SK-N-SH (cell line): Measurements from ENCODE around the gene TNPO1. TPM values are rescaled to one million over a fixed set of nuclear protein-coding genes. Genes with fewer than 3 reads are reported as not detected.

Experiments
- CTCF ChIA-PET: fragments of 300-600, 350-600 bp; formaldehyde crosslinking; extraction: SDS; loops from one replicate; lab custom pipeline; 2021; lab: Yijun Ruan, JAX
- POLR2A ChIA-PET: fragments of 350-600 bp; sonication (Branson Sonifier 250); formaldehyde crosslinking; extraction: SDS; loops from one replicate; lab custom pipeline; 2020; ENCODE audit warnings: antibody characterized with exemption, inconsistent platforms; lab: Yijun Ruan, JAX
- DNase-seq: peaks from one replicate; pipeline ENCODE4 v3.0.0; 2012
- H2AFZ ChIP-seq: fragments of 200-600 bp; sonication (generic); 2 replicates; pipeline ENCODE4 v1.8.1; 2016; ENCODE audit warnings: antibody characterized with exemption, mild to moderate bottlenecking, low read depth
- H3F3A ChIP-seq: fragments of 200-600 bp; sonication (generic); replicated peaks from 2 replicates; pipeline ENCODE3; 2016; ENCODE audit warnings: antibody characterized with exemption, mild to moderate bottlenecking; ENCODE audit not compliant: insufficient read depth
- H3K27ac ChIP-seq, 2 experiments: fragments of 200-500 bp in 1 of 2; fragments of 200-600 bp in 1 of 2; sonication (Bioruptor generic) in 1 of 2; sonication (generic), shearing (Covaris generic) in 1 of 2; 2 replicates each; pipeline versions ENCODE4 v1.5.1 to v1.6.1; 2014 to 2016; ENCODE audit warnings: low read depth in 2 of 2, inconsistent platforms in 1 of 2, low read length in 1 of 2, mild to moderate bottlenecking in 1 of 2, mixed read lengths in 1 of 2
- H3K27me3 ChIP-seq: fragments of 200-600 bp; sonication (generic), shearing (Covaris generic); 2 replicates; pipeline ENCODE4 v1.6.1; 2016; ENCODE audit warnings: mixed run types; ENCODE audit not compliant: insufficient read depth
- H3K36me3 ChIP-seq, 2 experiments: fragments of 200-500 bp in 1 of 2; fragments of 200-600 bp in 1 of 2; sonication (Bioruptor generic) in 1 of 2; sonication (generic) in 1 of 2; replicated peaks in 1 of 2; 2 replicates each; pipeline versions ENCODE3 to v1.5.1; 2014 to 2016; ENCODE audit warnings: low read length in 1 of 2, mild to moderate bottlenecking in 1 of 2; ENCODE audit not compliant: insufficient read depth in 2 of 2, control insufficient read depth in 1 of 2
- H3K4me1 ChIP-seq, 2 experiments: fragments of 200-500 bp in 1 of 2; fragments of 200-600 bp in 1 of 2; sonication (Bioruptor generic) in 1 of 2; sonication (generic), shearing (Covaris generic) in 1 of 2; 2 replicates each; pipeline versions ENCODE4 v1.5.1 to v1.6.1; 2014 to 2016; ENCODE audit warnings: low read depth in 1 of 2, low read length in 1 of 2, mixed run types in 1 of 2; ENCODE audit not compliant: insufficient read depth in 2 of 2, control insufficient read depth in 1 of 2
- H3K4me2 ChIP-seq: fragments of 200-600 bp; sonication (generic), shearing (Covaris generic); 2 replicates; pipeline ENCODE4 v1.6.1; 2017; ENCODE audit warnings: mixed run types
- H3K4me3 ChIP-seq, 2 experiments: fragments of 200-500 bp in 1 of 2; fragments of 200-600 bp in 1 of 2; sonication (Bioruptor generic) in 1 of 2; sonication (generic), shearing (Covaris generic) in 1 of 2; 2 replicates each; pipeline versions ENCODE4 v1.5.1 to v1.8.1; 2014 to 2016; ENCODE audit warnings: low read depth in 2 of 2, inconsistent platforms in 1 of 2, low read length in 1 of 2, mild to moderate bottlenecking in 1 of 2, mixed read lengths in 1 of 2, moderate library complexity in 1 of 2
- H3K79me2 ChIP-seq: fragments of 200-600 bp; sonication (generic); 2 replicates; pipeline ENCODE4 v1.8.1; 2017; ENCODE audit warnings: mild to moderate bottlenecking; ENCODE audit not compliant: insufficient read depth
- H3K9ac ChIP-seq: fragments of 200-600 bp; sonication (generic); 2 replicates; pipeline ENCODE4 v1.6.1; 2017; ENCODE audit warnings: mixed run types
- H3K9me2 ChIP-seq: fragments of 200-600 bp; sonication (generic); 2 replicates; pipeline ENCODE4 v1.6.1; 2017; ENCODE audit warnings: mixed run types
- H3K9me3 ChIP-seq: fragments of 200-600 bp; sonication (generic); 2 replicates; pipeline ENCODE4 v1.6.1; 2017; ENCODE audit warnings: mixed run types, mild to moderate bottlenecking, moderate library complexity
- H4K20me1 ChIP-seq: fragments of 200-600 bp; sonication (generic); 2 replicates; pipeline ENCODE4 v1.6.1; 2017; ENCODE audit warnings: mild to moderate bottlenecking, mixed run types; ENCODE audit not compliant: insufficient read depth
- CHD2 ChIP-seq: fragments of 150-350 bp; IDR thresholded peaks from 2 replicates; pipeline ENCODE4 v1.6.1; 2018; ENCODE audit warnings: low read length; ENCODE audit not compliant: partially characterized antibody
- EP300 ChIP-seq, 2 experiments: IDR thresholded peaks; 2 replicates each; pipeline versions ENCODE4 v1.4.0 to v1.6.1; 2012; ENCODE audit warnings: borderline replicate concordance in 1 of 2, low read depth in 1 of 2, low read length in 1 of 2
- FOXJ3 ChIP-seq: sonication (generic); formaldehyde crosslinking; IDR thresholded peaks from 2 replicates; pipeline ENCODE4 v1.5.1; 2020; ENCODE audit warnings: mild to moderate bottlenecking, missing genetic modification reagents
- GABPA ChIP-seq: IDR thresholded peaks from 2 replicates; pipeline ENCODE4 v1.4.0; 2012; ENCODE audit warnings: low read depth, mild to moderate bottlenecking
- GATA2 ChIP-seq: sonication (generic); formaldehyde crosslinking; IDR thresholded peaks from 2 replicates; pipeline ENCODE4 v1.5.0; 2020; ENCODE audit warnings: mild to moderate bottlenecking, missing genetic modification reagents
- NFIC ChIP-seq: IDR thresholded peaks from 2 replicates; pipeline ENCODE4 v1.4.0; 2012; ENCODE audit warnings: borderline replicate concordance
- NRF1 ChIP-seq: IDR thresholded peaks from 2 replicates; pipeline ENCODE4 v1.6.1; 2012; ENCODE audit warnings: low read depth, mild to moderate bottlenecking, low read length
- RAD21 ChIP-seq: IDR thresholded peaks from 2 replicates; pipeline ENCODE4 v1.6.1; 2012; ENCODE audit warnings: mild to moderate bottlenecking, low read length
- RCOR1 ChIP-seq: fragments of 150-350 bp; IDR thresholded peaks from 2 replicates; pipeline ENCODE4 v1.6.1; 2017; ENCODE audit warnings: antibody characterized with exemption, low read length
- RFX5 ChIP-seq: IDR thresholded peaks from 2 replicates; pipeline ENCODE4 v1.6.1; 2012; ENCODE audit warnings: mild to moderate bottlenecking, improper control_type of control experiment, low read length
- RXRA ChIP-seq: IDR thresholded peaks from 2 replicates; pipeline ENCODE4 v1.4.0; 2012; ENCODE audit warnings: low read depth, mild to moderate bottlenecking, borderline replicate concordance
- SMC3 ChIP-seq: IDR thresholded peaks from 2 replicates; pipeline ENCODE4 v1.6.1; 2012; ENCODE audit warnings: low read depth, low read length, improper control_type of control experiment
- TAF1 ChIP-seq: IDR thresholded peaks from 2 replicates; pipeline ENCODE4 v1.6.1; 2012; ENCODE audit warnings: low read depth, mild to moderate bottlenecking, low read length, moderate library complexity, borderline replicate concordance
- TCF12 ChIP-seq: IDR thresholded peaks from 2 replicates; pipeline ENCODE4 v1.4.0; 2012
- USF1 ChIP-seq: IDR thresholded peaks from 2 replicates; pipeline ENCODE4 v1.4.0; 2012; ENCODE audit warnings: low read depth, borderline replicate concordance
- USF2 ChIP-seq: fragments of 150-350 bp; IDR thresholded peaks from 2 replicates; pipeline ENCODE4 v1.6.1; 2017; ENCODE audit warnings: antibody characterized with exemption, low read length, low read depth, borderline replicate concordance
- WGBS: methylation state at CpG from one replicate; pipeline ENCODE4 v1.1.6; 2017; ENCODE audit warnings: low lambda C conversion rate; 5-methylcytosine and 5-hydroxymethylcytosine counted together
- polyA plus RNA-seq, 3 experiments: library from polyadenylated mRNA; depleted of rRNA; stranded (reverse); fragments of >200 nt; gene quantifications; 2 replicates each; pipeline ENCODE4 v1.2.3, GENCODE V29; 2012
- TF ChIP-seq, protein P1 (sequence below): fragments of 200-600 bp; sonication (generic); IDR thresholded peaks from 2 replicates; pipeline ENCODE4 v1.6.1; 2017; ENCODE audit warnings: antibody characterized with exemption, mild to moderate bottlenecking, moderate library complexity

Gene TNPO1
- polyA plus RNA-seq, 1 of the 3 experiments (the other 2 are of a cell fraction): 19.9 TPM

DNA sequence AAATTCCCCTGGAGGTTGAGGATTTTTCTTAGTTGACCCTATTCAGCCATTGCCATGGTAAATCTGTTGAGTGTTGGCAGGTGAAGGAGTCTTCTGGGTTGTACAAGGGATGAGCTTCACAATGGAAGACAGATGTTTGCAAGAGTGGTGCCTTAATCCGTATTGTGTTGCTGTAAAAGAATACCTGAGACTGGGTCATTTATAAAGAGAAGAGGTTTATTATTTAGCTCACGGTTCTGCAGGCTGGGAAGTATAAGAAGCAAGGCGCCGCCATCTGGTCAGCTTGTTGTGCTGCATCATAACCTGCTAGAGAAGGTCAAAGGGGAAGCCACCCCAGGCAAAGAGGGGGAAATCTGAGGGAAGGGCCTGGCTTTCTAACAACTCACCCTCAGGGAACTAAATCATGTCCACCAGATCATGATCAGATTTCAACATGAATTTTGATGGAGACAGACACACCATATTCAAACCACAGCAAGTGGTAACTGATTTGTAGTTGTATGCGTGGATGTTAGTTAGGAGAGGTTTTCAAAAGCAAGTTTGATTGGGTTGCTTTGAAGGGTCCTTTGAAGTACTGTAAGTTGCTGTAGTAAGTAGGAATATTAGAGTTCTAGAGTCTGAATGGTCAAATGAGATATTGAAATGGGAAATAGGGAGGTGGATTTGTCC, 2.5 kb downstream of the TNPO1 start:
- Histone ChIP-seq H3K9me2 (no peaks in the 10 kb centered on the region), H3K9me3 (no peaks in the 10 kb centered on the region)
- TF ChIP-seq RFX5 (no peak), FOXJ3 (CRISPR knock-in tag) (no peak), TAF1 (no peak), EP300 (IDR thresholded peaks at IDR 0.05; ENCODE audit: borderline replicate concordance in 1 of 2, low read depth in 1 of 2, low read length in 1 of 2) (peak in 1 of 2 experiments; percentile 42; a peak in 1 of 4 replicates), NFIC (no peak), CHD2 (peak; percentile 39), SMC3 (peak; percentile 76), USF2 (no peak), RAD21 (peak; percentile 85), GABPA (no peak), GATA2 (0 out of 2 replicates have a peak, but pooled peaks have one; percentile 14), NRF1 (no peak), RCOR1 (peak; percentile 45; the same call in 1 of the 2 replicates), TCF12 (no peak), USF1 (no peak), RXRA (0 out of 2 replicates have a peak, but pooled peaks have one; percentile 30)
- TF ChIP-seq, protein P1, sequence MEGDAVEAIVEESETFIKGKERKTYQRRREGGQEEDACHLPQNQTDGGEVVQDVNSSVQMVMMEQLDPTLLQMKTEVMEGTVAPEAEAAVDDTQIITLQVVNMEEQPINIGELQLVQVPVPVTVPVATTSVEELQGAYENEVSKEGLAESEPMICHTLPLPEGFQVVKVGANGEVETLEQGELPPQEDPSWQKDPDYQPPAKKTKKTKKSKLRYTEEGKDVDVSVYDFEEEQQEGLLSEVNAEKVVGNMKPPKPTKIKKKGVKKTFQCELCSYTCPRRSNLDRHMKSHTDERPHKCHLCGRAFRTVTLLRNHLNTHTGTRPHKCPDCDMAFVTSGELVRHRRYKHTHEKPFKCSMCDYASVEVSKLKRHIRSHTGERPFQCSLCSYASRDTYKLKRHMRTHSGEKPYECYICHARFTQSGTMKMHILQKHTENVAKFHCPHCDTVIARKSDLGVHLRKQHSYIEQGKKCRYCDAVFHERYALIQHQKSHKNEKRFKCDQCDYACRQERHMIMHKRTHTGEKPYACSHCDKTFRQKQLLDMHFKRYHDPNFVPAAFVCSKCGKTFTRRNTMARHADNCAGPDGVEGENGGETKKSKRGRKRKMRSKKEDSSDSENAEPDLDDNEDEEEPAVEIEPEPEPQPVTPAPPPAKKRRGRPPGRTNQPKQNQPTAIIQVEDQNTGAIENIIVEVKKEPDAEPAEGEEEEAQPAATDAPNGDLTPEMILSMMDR: peak; percentile 88
- TF ChIP-seq, all 33 proteins: peak for 8
- Histone ChIP-seq H3K79me2 (peaks cover 74% of the 10 kb centered on the region), H3K4me1 (peaks cover 16 to 29% of the 10 kb centered on the region in 2 experiments; a peak in 3 of 4 replicates), H3K4me2 (peak overlapping the region; percentile 82), H3K27ac (peak overlapping the region; percentile 98 to 99; a peak in 3 of 4 replicates), H3K4me3 (peak overlapping the region; percentile 86 to 95), H3K36me3 (peaks cover 9 to 18% of the 10 kb centered on the region in 2 experiments), H3K27me3 (no peaks in the 10 kb centered on the region), H2AFZ (no peak overlapping the region), H3K9ac (0 out of 2 replicates have a peak overlapping the region, but pooled peaks have one; percentile 99), H3F3A (peaks cover 22% of the 10 kb centered on the region), H4K20me1 (peaks cover 30% of the 10 kb centered on the region)
- WGBS: 26% methylated on average over 5 of the region's 5 CpGs
- peak; percentile 67 for DNase-seq
- POLR2A ChIA-PET: interaction anchor here (0.7 to 3.8 kb wide), 5 partner anchors 126 to 453 kb away, joined by 4 to 40 read pairs (median 4); no protein-coding TSS in a partner anchor
- CTCF ChIA-PET: interaction anchor here (0.6 to 6.3 kb wide), 19 partner anchors 12 to 499 kb away, joined by 3 to 76 read pairs (median 5); partner anchors contain the start of genes MRPS27 and PTCD2
